ENCODE results near the gene NR4A3. TPM values are rescaled to one million over a fixed set of nuclear protein-coding genes. Genes with fewer than 3 reads are reported as not detected.

The NR4A3 gene
- total and polyA plus RNA-seq, 10 donors, result 0.32 to 6.7 (median 2.2) TPM

- no peaks in the 10 kb centered on the region for H3K9me3 ChIP-seq
- intact Hi-C loops (cut with DNase I; ENCODE audit: low total_unique reads), result no loop called here
- H3K36me3 ChIP-seq, result no peaks in the 10 kb centered on the region
- H3K27ac ChIP-seq, result peak overlapping the region in 7 of 8 donors; percentile 94 to 99 (median 97)
- H3K4me3 ChIP-seq, result peak overlapping the region; percentile 67 to 94 (median 91)
- TF ChIP-seq POLR2A (IDR thresholded peaks at IDR 0.05), result no peak
- peaks cover 31 to 75% (median 60%) of the 10 kb centered on the region in 6 donors for H3K4me1 ChIP-seq
- peak; percentile 93 for DNase-seq
- WGBS, 5 donors, result 0 to 1% (median 1%) methylated on average over 24 to 51 of the region's 51 CpGs
- peaks cover 7 to 54% (median 40%) of the 10 kb centered on the region in 7 donors for H3K27me3 ChIP-seq (replicated peaks in 1 of 7)
Observed at GRCh38 chr9:99822109-99822805, 572 bp downstream of the NR4A3 start.

- WGBS, 5 donors, result 1% methylated on average over 36 to 40 of the region's 40 CpGs
- peak overlapping the region; percentile 67 to 94 (median 91) for H3K4me3 ChIP-seq
- peak overlapping the region in 3 of 8 donors; percentile 97 to 98 (median 97) for H3K27ac ChIP-seq
- peak; percentile 78 for DNase-seq
- H3K27me3 ChIP-seq (replicated peaks in 1 of 7), result peaks cover 7 to 61% (median 48%) of the 10 kb centered on the region in 7 donors
- no peaks in the 10 kb centered on the region for H3K9me3 ChIP-seq
- H3K4me1 ChIP-seq, result peaks cover 31 to 79% (median 60%) of the 10 kb centered on the region in 6 donors
- TF ChIP-seq CTCF (IDR thresholded peaks at IDR 0.05 in 8 of 11, conservative IDR thresholded peaks at IDR 0.05 in 3 of 11) (no peak), POLR2AphosphoS5 (IDR thresholded peaks at IDR 0.05) (peak in 1 of 3 donors; percentile 26)
- no peaks in the 10 kb centered on the region for H3K36me3 ChIP-seq
- intact Hi-C loops (cut with DNase I; ENCODE audit: low total_unique reads), result no loop called here
Observed at GRCh38 chr9:99822806-99823591, 1.3 kb downstream of the NR4A3 start.

GRCh38 chr9:99823681-99824377 lies 2.1 kb downstream of the NR4A3 start:
- H3K27ac ChIP-seq, result peak overlapping the region in 1 of 8 donors; percentile 98
- peak overlapping the region; percentile 67 to 94 (median 91) for H3K4me3 ChIP-seq
- WGBS, 5 donors, result 0 to 1% (median 1%) methylated on average over 47 of the region's 47 CpGs
- DNase-seq, result peak; percentile 88
- no peak for TF ChIP-seq CTCF (IDR thresholded peaks at IDR 0.05 in 8 of 11, conservative IDR thresholded peaks at IDR 0.05 in 3 of 11)
- TF ChIP-seq POLR2A (IDR thresholded peaks at IDR 0.05), result no peak
- peak in 2 of 3 donors; percentile 14 to 15 for TF ChIP-seq POLR2AphosphoS5 (IDR thresholded peaks at IDR 0.05)
- peaks cover 26 to 79% (median 55%) of the 10 kb centered on the region in 6 donors for H3K4me1 ChIP-seq
- intact Hi-C loops (cut with DNase I; ENCODE audit: low total_unique reads), result no loop called here
- H3K27me3 ChIP-seq (replicated peaks in 1 of 7), result peaks cover 7 to 70% (median 56%) of the 10 kb centered on the region in 7 donors
- H3K9me3 ChIP-seq, result no peaks in the 10 kb centered on the region
- no peaks in the 10 kb centered on the region for H3K36me3 ChIP-seq

- Histone ChIP-seq H3K36me3 (no peaks in the 10 kb centered on the region), H3K27ac (no peak overlapping the region), H3K4me3 (peak overlapping the region; percentile 67 to 94 (median 91)), H3K4me1 (peaks cover 23 to 76% (median 49%) of the 10 kb centered on the region in 6 donors), H3K27me3 (replicated peaks in 1 of 7) (peaks cover 7 to 77% (median 63%) of the 10 kb centered on the region in 7 donors), H3K9me3 (no peaks in the 10 kb centered on the region)
- intact Hi-C loops (cut with DNase I; ENCODE audit: low total_unique reads), result no loop called here
- DNase-seq, result peak; percentile 90
- WGBS, 5 donors, result 1 to 8% (median 4%) methylated on average over 36 to 56 of the region's 56 CpGs
- TF ChIP-seq CTCF (IDR thresholded peaks at IDR 0.05 in 8 of 11, conservative IDR thresholded peaks at IDR 0.05 in 3 of 11) (peak; percentile 13 to 72 (median 40)), POLR2A (IDR thresholded peaks at IDR 0.05) (no peak), POLR2AphosphoS5 (IDR thresholded peaks at IDR 0.05) (peak in 2 of 3 donors; percentile 10 to 59)
Observed at GRCh38 chr9:99824378-99825171, 2.9 kb downstream of the NR4A3 start.
